NCI-H2196 (cell line): ENCODE data around the gene CYP19A1.

Experiments used
- DNase-seq: peaks from one replicate; lab custom pipeline; 2025; ENCODE audit not compliant: unreplicated experiment; lab: John Stamatoyannopoulos, UW

CYP19A1 gene

DNA sequence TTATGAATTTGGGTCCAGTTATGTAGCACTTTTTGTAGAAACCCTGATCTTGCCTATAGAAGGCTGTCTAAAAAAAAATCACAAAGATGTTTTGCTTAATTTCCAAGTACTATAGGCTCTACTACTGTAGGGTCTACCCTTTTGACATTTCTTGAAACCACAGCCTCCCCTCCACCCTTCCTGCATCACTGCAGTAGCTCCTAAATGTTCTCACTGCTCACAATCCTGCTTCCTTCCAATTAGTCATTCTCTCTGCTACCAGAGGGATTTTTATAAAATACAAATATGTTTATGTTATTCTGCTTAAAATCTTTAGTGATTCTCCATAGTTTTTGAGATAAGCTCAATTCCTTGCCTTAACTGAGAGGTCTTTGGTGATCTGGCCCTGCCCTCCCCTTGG lies 114.0 kb downstream of the CYP19A1 start:
- DNase-seq: no peak

DNA sequence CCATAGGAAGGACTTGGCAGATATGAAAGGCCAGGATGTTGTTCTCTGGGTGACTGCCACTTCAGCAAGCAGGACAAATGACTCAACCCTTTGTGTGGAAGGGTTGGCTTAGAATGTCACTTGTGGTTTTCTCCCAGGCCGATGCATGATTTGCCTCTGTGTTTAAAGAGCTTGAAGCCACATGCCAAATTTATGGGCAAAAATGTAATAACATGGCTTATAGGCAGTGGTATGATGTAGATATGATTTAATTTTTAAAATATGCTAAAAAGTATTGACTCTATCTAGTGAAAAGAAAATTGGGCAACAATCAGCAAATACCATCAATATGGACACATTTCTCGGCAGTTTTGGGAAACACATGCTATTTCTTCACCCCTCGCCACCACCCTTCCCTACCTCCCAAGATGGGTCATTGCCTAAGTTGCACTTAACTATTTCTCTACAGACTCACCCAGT lies 114.6 kb downstream of the CYP19A1 start:
- no peak for DNase-seq

DNA sequence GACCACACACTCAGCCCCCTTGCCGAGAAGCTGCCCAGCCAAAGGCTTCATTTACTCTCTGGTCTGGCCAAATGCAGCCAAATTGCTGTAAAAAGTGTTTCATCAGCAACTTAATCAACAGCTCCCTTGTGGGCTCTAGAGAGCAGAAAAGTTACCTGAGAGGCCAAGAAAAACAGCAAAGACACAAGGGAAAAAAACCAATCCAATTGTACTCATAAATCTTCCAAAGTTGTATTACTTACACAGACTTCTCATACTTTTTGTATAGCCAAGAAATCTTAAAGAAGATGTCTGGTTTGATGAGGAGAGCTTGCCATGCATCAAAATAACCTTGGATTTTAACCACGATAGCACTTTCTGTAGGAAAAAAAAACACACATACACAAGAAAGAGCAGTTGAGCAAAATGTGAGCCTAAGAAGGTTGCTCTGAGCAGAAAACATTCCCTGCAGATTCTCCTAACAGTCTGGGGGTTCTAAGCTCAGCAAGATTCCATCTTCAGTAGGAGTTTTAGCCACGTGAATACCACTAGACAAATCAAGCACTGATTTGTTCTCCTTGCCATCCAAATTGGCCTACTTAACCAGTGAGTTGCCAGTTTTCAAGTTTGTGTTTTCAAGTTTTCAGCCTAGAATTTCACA lies 120.0 kb downstream of the CYP19A1 start:
- DNase-seq: no peak

DNA sequence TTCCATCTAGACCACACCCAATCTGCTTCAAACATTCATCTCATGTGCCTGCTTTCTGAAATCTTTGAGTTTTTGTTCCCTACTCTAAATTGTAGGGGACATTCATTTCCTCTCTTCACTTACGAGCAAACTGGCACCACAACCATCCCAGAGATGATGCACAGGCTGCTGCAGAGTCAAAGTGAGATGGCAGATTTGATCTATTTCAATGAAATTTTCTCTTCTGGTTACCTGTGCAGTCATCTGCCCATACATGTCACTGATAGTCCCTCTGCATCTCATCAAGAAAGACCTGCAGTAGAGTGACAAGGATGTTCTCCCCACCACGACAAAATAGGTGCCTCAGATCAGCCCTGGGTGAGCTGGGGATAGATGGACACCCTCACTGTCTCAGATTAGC lies 125.5 kb downstream of the CYP19A1 start:
- DNase-seq: no peak

DNA sequence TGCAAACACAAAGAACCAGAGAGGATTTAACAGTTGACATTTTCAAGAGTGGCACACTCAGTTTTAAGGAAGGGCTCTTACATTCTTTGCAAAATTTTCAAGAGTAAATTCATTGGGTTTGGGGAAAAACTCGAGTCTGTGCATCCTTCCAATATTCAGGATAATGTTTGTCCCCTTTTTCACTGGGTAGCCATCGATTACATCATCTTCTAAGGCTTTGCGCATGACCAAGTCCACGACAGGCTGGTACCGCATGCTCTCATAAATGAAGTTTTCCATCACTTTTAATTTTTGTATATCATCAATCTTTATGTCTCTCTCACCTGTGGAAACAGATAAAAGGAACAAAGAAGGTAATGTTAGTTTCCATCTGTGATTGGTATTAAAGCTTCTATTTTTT lies 126.2 kb downstream of the CYP19A1 start:
- no peak for DNase-seq

DNA sequence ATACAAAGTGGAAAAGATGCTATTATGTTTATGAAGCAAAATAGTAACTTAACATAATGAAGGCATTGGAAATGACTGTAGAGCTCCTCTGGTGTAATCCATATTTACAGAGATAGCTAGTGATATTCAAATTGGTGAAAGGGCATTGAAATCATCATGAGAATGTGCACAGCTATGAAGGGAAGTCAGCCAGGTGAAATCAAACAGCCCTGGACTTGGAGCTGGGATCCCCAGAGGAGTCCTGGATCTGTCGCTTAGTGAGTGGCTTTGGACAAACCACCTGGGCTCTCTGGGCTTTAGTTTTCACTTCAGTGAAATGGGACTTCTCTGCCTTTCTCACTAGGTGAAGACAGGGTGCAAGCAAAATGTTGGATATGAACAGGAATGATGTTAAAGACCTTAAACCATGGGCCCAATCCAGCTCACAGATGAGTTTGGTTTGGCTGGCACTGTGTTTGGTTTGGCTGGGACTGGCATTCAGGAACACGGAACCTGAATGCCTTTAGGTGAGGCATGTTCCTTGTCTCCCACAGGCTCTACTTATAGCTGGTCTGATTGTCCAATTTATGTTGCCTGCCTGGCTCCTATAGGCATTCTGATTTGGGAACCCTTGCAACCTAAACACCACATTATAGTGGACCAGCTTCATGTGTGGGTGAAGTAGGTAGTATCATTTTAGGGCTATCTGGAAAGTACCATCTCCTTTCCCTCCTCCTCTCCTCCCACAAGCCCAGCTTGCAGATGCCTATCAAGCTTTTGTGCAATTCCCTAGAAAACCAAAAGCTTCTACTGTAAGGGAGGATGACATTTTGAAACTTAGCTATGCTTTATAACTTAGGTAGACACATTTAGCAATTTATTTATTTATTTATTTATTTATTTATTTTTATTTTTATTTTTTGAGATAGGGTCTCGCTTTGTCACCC lies 133.1 kb downstream of the CYP19A1 start:
- DNase-seq: no peak

DNA sequence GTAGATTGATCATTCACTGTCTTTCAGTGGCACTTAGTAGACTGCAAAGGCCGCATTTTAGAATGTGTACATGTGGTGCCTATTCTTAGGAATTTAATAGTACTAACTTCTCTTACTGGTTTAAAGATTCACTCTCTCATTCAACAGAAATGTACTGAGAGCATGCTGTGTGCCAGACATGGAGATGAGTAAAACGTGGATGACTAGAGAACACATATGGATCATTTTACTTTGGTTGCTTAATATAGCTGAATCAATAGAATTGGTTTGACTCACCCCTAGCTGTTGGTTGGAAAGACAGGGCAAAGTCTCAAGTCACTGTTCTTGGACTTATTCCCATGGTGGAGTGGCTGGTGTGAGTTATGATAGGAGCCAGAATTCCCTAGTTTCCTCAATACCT lies 134.6 kb downstream of the CYP19A1 start:
- DNase-seq: no peak

DNA sequence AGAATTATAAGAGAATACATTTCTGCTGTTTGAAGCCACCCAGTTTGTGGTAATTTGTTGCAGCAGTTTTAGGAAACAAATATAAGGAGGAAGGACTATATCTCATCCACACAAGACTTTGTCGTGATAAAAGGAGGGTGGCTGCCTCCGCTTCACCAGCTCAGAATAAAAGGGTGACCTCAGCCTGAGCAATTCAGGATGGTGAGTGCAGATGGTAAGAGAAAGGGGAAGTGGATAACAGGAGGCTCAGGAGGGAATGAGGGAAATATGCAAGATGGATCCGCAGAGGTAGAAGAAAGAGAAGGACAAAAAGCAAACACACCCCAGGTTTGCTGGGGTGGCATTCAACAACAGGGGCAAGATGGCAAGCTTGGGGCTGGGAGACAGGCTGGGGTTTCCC lies 135.6 kb downstream of the CYP19A1 start:
- no peak for DNase-seq

DNA sequence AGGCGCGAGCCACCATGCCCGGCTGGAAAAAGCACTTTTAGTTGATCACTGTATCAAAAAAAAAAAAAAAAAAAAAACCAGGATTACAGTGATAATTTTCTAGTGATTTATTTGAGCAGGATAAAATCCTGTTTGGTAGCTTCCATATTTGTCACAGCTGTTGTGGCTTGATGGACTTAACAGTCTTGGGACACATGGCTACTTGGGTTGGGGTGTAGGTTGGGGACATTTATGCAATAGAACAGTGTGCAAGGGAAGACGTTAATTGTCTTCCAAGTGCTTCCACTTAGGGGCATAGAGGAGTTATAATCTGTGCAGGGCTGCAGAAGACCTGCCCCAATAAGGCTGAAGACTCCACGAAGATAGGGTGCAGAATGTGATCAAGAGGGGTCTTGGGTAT lies 136.8 kb downstream of the CYP19A1 start:
- DNase-seq: no peak

DNA sequence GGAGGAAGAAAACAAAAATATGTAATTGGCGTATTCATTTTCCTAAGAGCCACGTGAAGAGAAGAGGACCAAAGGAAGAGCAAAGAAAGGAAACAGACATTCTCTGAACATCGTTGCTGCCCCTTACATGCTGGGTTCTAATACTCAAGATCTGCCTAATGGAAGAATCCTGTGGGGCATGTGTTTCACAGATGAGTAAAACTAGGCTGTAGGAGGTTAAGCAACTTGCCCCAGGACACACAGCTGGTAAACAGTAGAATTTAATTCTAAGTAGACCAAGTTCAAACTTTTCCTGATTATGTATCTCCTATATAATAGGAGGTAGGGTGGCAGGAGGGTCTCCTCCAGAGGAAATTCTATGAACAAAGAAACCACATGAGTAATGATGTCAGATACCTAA lies 137.6 kb downstream of the CYP19A1 start:
- DNase-seq: no peak

DNA sequence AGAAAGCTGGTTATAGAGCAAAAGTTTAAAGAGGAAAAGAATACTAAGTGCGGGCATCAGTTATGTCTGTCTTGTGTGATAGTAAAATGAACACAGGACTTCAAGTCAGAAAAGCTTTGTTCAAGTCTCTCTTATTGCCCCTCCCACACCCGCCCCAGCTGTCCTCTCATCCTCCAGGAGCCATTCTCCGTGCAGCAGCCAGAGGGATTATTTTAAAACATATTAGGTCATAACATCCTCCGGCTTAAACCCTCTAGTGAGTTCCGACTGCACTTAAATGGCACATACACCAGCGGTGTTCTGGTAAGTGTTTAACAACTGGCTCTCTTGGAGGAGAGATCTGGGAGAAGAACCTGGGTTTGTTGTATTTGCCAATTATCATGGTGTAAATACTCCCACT lies 138.9 kb downstream of the CYP19A1 start:
- no peak for DNase-seq

DNA sequence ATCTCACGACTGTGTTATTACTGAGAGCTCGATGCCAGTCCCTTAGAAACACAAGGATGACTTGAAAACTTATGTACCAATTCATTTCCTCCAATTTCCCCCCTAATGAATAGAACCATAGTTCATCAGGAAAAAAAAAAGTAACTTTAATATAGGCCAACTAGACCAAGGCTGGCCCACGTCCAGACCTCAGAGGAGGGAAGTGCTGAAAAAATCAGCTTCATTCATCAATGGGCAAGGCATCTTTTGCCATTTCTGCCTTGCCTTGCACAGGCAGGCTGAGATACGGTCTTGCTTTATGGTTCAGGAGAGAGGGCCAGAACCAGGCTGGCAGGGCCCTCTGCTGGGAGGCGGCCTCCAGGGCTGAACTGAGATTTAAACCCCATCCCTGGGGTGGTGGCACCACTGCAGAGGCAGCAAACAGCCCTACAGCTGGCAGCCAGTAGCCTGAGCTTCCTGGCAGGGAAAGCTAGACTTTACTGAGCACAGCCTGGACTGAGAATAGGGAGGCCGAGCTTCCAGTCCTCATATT lies 139.6 kb downstream of the CYP19A1 start:
- DNase-seq: no peak

DNA sequence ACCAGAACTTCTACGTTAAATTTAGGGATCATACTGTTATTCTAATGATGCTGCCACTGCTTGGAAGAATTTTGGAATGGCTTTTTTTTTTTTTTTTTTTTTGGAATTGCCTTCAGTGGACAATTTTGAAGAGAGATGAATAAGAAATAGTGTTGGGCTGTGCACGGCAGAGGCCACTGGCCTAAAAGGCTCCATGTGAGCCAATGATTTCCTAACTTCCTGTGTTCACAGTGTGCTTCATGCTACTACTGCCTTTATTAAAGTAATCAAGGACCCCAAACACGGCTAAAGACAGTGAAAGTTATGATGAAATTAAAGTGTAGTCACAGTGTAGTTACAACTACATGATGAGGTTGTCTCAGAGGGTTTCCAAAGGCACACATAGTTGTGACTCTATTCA lies 142.9 kb downstream of the CYP19A1 start:
- no peak for DNase-seq

DNA sequence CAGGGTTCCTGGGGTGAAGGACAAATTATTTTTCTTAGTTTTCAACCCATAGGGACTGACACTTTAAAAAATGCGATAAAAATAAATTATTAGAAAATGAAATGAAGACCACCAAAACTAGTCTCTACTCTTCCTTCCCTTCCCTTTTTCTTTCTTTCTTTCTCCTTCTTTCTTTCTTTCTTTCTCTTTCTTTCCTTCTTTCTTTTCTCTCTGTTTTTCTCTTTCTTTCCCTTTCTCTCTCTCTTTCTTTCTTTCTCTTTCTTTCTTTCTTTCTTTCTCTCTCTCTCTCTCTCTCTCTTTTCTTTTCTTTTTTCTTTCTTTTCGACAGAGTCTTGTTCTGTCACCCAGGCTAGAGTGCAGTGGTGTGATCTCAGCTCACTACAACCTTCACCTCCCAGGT lies 144.4 kb downstream of the CYP19A1 start:
- DNase-seq: no peak

DNA sequence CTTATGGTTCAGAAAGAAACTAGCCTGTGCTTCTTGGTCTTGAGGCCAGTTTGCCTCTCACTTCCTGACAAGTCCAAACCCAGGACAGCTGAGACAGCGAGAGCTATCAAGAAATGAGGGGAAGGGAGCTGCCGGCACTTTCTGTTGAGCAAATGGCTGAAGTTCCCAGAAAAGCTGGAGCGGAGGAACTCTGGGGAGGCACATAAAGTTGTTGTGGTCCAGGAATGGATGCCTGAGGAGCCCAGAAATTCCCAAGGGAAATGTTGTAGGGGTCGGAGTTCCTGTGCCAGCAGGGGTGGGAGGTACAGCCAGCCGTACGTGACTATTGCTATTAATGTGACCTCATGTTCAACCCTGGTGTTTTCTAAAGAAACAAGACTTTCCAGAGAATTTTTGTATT lies 144.9 kb downstream of the CYP19A1 start:
- DNase-seq: no peak

DNA sequence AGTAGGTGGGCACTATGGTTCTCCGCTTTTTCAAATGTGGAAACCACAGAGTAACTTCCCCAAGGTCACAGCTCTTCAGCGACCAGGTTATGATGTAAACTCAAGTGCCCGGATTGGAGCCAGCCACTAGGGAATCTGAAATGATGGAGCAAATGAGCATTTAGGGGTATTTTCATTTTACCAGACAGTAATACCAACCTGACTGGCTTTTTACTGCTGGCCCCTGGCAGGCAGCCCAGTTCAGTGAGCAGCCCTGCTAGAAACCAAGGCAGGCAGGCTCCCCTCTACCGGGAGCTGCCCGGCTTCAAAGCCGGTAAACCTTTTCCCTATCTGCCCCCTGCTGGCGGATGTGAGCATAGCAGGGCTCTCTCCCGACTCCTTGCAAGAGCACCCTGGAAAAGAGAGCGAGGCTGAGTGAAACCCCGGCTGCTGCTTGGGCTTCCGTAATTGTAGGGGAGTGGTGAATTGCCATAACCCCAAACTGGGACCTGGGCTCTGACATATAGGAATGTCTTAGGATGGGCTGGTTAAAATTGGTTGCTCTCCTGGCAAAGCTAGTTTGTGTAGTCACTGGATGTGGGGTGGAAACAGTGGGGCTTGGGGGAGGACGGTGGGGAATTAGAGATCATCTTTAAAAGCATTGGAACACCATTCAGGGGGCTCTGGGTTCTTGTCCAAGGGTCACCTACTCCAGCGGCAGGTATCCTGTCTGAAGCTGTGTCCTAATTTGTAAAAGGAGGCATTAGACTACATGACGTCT lies 145.7 kb downstream of the CYP19A1 start:
- peak; percentile 68 for DNase-seq

DNA sequence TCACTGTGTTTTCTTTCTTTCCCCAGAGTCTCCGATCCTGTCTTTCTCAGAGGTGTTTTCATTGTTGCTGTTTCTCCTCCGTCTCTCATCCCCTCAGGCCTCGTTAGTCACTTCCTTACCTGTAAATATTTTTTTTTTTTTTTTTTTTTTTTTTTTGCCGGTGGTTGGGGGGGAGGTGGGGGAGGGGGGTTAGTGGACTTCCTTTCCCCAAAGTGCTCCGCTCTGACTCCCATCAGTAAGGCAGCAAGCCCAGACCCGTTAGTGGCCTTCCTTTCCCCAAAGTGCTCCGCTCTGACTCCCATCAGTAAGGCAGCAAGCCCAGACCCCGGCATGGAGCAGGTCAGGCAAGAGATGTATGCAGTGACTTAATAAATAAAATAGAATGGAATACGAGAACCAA lies 146.6 kb downstream of the CYP19A1 start:
- no peak for DNase-seq

DNA sequence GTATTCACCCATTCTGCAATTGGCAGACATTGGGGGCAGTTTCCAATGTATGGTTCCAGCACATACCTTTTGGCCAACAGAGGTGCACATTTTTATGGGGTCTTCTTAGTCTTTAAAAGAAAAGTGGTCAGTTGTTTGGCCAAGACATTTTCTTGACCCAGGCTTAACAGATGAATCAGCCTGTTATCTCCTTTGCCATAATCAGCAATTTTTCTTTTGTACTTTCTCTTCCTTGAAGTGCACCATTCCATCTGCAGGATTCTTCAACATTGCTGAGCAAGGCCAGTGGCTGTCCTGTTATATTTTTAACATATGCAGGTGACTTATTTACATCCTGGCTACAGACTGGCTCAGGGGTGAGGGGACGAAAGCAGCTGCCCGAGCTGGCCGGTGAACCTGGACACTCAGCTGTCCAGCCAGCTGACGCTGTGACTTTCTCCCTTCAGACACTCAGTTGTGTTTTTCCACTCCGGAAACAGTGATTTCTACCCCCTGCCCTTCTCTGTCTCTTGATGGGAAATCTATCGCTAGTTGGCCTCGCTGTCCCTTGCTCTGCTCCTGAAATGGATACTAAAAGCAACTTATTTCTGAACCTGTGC lies 147.2 kb downstream of the CYP19A1 start:
- DNase-seq: no peak

DNA sequence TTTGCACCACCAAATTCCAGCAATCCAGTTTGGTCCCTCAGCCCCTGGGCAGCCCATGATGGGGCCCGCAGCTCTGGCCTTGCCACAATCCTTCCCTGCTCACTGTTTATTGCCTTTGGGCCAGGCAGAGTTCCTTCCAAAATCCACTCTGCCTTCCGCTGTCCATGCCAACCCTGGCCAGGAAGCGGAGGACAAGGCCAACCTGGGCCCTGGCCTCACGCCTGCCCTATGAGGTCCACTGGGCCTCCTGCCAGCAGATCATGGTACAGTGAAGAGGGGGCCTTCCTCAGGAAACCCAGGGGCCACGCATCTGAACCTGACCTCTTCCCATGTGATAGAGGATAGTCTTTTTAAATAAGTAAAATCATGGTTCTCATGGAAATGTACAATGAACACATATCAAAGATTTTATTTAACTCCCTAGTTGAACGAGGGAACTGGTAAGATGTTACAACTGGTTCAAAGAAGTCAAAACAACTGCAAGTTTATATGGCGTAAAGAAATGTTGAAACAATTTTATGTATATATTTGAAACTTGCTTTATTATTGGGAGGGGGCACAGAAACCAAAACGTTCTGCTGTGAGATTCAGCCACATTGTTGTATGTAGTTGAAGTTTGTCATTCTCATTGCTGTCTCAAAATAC lies 147.8 kb downstream of the CYP19A1 start:
- no peak for DNase-seq

DNA sequence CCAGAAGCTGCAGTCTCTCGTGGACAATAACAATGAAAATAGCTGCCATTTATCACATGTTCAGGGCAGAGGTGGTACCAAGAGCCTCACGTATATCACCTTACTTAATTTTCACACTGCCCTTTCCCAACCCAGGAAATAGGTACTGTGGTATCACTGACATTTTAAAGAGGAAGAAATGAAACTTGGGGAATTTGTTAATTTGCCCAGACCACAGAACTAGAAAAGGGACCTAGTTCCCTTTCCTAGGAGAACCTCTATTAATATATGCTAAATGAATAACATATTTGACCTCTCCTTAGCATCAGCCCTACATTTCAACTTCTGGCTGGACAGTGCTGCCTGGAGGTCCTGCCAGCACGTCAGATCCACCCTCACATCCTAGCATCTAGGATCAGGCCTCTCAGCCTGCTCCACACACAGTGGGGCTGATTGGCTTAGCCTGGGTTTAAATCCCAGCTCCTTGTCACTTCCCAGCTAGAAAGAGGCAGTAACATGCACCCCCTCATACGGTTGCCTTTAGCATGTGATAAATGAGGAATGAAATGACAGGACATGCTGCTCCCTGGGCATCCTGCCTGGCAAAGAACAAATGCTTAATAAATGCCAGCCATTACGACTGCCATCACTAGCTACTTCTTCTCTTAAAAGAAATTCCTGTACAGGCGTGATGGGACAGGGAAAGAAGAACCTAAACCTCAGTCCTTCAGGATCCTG lies 148.6 kb downstream of the CYP19A1 start:
- DNase-seq: no peak
